HG03066 (cell line): ENCODE measurements around the gene CABP4.
A peak's percentile ranks its signal among the peaks of the same experiment; 100 is the strongest.

Source experiments
- ATAC-seq: cut with Tn5 transposase; IDR thresholded peaks from one replicate; pipeline ENCODE4 v1.9.1; 2021; ENCODE audit warnings: low read depth; ENCODE audit not compliant: unreplicated experiment

The CABP4 gene

DNA sequence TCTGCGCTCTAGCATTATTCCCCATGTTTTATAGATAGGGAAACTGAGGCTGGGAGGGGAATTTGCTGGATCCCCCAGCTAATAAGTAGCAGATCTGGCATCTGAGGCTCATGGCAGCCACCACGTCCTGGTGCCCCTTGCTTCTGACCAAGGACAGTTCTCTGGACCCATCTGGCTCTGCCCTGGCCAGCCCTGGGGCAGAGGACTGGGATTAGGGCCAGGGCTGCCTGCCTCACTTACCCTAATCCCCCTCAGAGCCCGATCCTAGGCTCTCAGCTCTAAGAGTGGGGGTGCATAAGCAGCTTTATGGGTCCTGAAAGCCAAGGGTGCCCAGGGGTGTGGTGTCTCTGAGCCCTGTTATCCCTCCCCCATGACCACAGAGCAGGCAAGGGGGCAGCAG is at the start of gene CABP4:
Gene CABP4, plus strand, starts transcription at position 301 of the 400 bp plus-strand sequence. Its CDS starts 70 bp downstream, at position 371.
- no peak for ATAC-seq

DNA sequence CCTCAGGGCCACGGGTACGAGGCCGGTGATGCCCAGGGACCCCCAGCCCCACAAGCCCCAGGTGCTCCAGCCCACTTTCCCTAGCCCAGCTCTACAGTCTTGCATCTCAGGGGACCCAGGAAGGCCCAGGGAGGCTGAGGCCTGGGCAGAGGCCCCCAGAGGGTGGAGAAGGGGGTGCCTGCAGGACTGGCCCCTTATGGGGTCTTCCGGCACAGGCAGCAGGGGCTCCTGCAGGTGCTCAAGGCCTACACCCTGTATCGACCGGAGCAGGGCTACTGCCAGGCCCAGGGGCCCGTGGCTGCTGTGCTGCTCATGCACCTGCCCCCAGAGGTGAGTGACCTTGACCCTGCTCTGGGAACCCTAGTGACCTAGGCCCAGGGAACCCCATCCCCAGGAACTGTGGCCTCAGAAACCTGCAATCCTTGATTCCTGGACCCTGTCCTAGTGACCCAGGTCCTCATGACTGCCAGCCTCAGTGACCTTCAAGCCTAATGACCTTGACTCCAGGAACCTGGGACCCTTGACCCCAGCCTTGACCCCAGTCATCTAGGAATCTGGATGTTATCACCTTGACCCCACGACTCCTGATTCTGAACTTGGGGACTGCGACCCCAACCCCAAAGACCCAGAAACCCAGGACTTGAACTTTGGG is 49.3 kb upstream of the CABP4 start:
- no peak for ATAC-seq

DNA sequence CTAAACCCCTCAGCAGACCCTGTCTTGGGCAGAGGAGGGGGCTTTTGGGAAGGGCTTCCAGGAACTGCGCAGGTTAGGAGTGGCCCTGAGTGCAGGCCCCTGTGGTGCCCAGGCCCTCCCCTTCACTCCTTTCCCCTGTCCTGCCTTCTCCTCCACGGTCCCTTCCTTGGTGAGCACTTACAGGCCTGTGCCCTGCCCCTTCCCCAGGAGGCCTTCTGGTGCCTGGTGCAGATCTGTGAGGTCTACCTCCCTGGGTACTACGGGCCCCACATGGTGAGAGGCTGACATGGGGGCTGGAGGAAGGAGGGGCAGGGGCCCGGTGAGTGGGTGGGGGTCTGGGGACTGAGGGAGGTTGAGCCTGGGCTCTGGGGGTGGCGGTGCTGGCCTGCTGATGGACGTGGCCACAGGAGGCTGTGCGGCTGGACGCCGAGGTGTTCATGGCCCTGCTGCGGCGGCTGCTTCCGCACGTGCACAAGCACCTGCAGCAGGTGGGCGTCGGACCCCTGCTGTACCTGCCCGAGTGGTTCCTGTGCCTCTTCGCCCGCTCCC is 48.7 kb upstream of the CABP4 start:
- ATAC-seq = no peak

DNA sequence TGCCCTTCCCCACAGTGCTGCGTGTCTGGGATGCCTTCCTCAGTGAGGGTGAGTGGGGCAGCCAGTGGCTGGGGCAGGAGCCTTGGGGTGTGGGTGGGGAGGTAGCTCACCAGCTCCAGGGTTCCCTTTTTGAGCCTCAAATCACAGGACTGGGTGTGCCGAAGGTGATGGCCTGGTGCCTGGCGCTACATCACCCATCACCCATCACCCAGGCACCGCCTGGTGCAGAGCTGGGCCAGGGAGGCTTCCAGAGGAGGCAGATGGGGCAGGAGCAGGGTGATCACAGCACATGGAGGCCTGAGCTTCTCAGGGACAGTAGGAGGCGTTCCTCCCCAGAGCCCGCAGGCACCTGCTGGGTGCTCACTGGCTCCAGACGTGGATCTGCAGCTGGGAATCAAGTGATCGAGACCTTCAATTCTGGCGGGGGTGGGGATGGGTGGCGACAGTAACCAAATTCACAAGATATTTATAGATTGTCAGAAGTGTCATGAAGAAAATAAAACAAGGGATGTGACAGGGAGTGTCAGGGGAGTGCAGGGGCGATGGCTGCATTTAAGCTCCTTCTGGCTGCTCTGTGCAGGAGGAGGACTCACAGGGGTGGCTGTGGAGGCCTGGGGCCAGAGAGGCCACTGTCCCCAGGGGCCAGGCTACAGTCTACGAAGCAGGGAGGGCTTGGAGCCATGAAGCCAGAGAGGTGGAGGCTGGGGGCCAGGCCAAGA is 48.0 kb upstream of the CABP4 start:
- ATAC-seq = no peak

DNA sequence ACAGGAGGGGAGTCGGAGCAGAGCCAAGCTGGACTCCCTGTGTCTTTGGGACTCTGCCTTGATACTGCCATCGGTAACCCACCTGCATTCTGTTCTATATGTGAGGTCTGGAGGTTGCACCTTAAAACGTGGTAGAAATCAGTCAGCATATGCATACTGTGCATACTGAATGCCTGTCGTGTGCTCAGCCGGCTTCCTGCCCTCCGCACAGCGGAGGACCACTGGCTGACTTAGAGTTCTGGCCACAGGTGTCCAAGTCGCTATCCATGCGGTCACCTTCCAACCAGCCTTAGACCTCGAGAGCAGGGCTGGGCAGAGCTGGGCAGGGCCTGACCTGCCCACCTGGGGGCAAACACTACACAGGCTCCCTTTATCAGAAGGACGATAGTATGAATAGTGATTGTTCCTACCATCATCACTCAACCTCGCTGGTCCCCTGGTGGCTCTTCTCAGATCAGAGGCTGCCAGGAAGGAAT is 47.4 kb upstream of the CABP4 start:
- ATAC-seq = no peak

DNA sequence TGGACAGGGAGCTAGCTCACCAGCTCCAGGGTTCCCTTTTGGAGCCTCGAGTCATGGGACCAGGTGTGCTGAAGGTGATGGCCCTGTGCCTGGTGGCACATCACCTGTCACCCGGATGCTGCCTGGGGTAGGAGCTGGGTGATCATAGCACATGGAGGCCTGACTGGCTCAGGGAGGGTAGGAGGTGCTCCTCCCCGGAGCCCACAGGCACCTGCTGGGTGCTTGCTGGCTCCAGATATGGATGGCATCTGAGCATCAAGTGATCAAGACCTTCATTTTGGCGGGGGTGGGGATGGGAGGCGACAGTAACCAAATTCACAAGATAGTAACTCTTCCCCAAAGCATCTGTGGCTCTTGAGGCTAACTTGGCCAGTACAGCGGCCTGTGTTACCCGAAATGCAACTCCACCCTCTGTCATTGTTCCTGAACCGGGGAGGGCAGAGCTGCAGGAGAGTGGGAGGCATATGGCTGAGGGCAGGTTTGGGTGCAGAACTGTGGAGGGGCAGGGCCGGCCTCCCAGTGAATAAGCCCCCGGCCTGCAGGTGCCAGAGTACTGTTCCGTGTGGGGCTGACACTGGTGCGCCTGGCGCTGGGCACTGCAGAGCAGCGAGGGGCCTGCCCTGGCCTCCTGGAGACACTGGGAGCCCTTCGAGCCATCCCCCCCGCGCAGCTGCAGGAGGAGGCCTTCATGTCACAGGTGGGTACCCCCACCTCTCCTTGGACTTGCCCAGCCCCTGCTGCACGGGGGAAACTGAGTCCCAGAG is 46.5 kb upstream of the CABP4 start:
- no peak for ATAC-seq

DNA sequence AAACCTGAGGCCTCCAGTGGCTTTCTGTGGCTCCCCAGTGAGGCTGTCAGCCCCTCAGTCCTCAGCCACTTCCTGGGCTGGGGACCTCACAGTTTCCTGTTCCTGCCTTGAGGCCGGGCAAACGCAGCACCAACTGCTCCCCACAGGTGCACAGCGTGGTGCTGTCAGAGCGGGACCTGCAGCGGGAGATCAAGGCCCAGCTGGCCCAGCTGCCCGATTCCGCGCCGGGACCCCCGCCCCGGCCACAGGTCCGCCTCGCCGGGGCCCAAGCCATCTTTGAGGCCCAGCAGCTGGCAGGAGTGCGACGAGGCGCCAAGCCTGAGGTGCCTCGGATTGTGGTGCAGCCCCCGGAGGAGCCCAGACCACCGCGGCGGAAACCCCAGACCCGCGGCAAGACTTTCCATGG is 45.9 kb upstream of the CABP4 start:
- ATAC-seq = peak; percentile 58

DNA sequence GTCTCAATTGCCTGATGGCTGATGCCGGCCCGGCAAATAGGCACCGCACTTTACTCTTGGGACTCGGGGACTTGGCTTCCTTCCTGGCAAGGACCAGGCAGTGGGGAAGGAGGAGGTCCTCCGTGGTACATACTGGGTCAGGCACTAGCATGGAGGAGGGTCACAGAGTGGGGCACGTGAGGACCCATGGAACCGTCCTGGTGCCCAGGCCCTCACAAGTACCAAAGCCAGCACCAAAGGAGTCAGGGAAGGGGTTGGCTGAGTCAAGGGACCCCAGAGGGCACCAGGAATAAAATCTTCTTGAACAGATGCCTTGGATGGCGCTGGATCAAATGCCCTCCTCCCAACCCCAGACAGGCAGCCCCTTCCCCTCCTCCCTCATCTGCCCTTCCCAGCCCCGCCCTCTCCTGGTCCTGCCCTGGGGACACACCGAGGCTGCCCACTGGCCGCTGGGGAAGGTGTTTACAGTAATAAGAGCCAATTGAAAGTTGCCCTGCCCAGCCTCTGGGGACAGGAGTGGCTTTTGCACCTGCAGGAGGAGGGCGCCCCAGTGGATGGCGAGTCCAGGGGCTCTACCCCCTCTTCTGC is 45.3 kb upstream of the CABP4 start:
- no peak for ATAC-seq

DNA sequence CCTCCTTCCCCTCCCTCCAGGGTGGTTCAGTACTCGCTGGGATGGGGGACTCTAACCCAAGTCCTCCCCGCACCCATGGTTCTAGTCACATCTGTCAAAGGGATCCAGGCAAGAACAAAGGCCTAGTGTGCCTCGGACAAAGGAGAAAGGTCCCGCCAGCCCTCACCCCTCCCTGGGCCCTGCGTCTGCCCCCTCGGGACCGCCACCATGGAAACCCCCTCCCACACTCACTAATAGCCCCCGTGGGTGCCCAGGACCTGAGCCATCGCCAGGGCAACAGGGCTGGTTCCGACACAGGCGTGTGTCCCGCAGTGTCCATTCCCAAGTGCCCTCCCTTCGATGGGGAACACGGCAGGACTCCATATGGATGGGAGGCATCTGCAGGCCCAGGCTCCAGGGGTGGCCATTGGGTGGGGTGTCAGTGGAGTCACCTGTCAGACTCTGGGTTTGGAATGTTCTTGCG is 44.8 kb upstream of the CABP4 start:
- no peak for ATAC-seq

DNA sequence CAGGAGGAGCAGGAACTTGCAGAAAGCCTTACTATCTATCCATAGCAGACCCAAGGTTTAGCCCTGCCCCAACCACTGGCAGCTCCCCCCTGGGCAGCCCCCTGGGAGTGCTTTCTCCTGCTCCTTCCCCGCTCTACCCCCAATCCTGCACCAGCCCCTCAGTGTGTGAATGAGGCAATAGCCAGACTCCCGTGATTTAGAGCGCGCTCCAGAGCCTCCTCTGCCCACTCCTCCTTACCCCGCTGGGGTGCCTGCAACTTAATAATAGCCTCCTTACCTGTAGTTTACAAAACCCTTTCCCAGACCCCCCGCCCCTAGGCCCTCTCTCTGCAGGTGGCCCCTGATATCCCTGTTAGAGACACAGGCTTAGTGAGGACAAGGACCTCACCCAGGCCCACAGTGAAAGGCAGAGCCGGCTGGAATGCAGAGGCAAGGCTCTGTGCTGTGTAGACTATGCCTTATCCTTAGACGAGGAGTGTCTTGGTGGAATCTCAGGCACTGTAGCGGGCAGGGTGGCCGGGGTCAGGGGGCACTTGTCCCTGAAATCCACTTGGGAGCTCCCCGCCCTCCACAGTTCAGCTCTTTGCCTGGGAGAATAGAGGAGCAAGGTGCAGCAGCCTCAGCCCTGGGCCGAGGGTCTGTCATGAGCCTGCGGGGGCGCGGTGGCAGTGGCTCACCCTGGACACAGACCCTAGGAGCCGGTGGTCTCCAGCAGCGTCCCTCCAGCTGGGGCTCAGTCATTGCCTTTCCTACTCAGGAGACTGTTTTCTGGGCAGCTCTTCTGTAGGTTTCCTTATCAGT is 44.0 kb upstream of the CABP4 start:
- ATAC-seq = no peak

DNA sequence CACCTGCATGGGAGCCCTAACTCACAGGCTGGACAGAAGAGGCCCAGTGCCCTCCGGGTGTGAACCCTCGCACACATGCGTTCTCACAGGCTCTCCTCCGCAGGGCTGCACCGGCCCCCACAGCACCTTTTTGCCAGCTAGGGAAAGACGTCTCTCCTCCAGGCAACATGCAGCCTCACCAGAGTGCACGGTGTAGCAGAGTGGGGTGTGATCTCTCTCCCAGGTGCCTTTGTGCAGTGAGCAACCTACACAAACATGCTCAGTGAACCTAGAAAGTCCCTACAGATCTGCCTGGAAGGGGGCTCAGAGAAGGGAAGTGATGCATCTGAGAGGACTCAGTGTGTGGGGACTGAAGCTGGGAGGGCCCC is 43.4 kb upstream of the CABP4 start:
- no peak for ATAC-seq

DNA sequence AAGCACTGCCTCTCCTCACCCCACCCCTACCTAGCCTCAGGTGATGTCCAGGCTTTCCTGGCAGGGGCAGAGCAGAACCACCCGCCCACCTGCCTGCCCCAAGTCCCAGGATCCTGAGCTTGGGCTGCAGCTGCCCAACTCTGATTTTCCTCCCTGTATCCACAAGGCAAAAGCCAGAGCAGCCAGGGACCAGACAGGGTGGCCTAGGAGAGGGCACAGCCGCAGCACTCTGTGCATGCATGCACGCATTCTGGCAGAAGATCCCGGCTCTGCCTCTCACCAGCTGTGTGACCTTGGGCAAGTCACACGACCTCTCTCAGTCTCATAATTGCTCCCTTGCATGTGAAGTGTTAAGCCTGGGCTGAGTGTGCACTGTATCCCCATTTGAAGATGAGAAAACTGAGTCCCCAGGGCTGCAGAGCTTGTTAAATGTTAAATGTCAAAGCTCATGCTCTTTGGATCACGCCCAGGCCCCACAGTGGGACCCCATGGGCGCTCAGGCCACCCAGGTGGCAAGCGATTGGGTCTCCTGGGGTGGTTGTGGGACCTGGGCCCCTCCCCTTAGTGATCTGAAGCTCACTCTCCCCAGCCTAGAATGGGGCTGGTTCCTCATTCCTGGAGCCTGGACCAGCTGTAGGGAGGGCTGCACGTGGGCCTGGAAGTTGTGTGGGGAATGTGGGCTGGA is 42.5 kb upstream of the CABP4 start:
- ATAC-seq = no peak

DNA sequence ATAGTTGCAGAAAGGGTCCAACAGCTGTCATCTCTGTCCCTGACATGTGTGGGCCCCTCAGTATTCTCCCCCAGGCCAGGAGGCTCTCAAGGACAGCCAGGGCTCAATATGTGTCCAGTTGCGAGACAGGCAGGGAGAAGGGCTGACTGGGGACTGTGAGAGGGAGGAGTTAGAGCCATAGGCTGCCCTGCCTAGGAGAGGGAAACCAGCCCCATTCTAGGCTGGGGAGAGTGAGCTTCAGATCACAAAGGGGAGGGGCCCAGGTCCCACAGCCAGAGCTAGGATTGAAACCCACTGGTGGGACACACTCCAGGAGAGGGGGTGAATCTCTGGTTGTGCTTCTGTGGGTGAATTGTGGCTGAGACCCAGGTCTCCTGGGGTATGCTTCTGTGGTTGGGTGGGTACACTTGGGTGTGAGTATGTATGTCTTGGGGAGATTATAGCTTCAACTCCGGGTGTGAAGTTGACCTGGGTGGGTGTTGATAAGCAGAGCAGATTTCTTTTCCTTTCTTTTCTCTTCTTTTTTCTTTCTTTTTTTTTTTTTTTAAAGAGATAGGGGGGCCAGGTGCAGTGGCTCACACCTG is 41.8 kb upstream of the CABP4 start:
- no peak for ATAC-seq

DNA sequence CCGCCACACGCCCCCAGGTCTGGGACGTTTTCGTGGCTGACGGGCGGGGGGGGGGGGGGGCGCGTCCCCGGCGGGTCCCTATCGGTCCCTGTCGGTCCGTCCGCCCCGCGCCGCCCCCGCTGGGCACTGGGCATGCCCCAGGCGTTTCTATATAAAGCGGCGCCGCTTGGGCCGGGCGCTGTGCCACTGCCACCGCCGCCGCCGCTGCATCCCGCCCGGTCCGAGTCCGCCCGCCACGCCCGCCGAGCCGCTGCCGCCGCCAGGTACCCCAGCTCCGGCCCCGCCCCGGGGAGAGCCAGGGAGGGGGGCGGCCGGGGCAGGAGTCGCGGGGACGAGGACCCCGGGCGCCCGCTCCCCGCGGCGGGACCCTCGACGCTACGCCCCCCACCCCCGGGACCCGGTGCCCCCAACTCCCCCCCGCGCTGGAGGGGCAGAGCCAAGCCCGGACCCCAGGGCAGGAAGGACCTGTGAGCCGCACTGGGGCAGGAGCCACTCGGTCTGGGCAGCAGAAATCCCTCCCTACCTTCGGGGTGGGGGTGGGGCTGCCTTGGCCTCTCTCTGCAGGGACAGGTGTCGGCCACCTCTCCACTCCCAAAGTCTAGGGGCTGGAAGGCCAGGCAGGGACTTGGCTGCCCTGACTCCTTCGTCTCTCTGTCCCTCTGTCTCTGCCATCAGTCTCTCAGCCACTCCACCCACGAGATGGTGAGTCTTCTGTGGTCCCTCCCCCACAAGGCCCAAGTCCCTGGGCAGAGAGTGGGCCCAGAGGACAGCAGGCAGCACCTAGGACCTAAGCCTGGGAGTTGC is 39.5 kb upstream of the CABP4 start, which contains the start of gene CARNS1:
Gene CARNS1, plus strand, starts transcription at position 178 of the 804 bp plus-strand sequence. Its CDS starts 522 bp downstream, at position 700.
- no peak for ATAC-seq

DNA sequence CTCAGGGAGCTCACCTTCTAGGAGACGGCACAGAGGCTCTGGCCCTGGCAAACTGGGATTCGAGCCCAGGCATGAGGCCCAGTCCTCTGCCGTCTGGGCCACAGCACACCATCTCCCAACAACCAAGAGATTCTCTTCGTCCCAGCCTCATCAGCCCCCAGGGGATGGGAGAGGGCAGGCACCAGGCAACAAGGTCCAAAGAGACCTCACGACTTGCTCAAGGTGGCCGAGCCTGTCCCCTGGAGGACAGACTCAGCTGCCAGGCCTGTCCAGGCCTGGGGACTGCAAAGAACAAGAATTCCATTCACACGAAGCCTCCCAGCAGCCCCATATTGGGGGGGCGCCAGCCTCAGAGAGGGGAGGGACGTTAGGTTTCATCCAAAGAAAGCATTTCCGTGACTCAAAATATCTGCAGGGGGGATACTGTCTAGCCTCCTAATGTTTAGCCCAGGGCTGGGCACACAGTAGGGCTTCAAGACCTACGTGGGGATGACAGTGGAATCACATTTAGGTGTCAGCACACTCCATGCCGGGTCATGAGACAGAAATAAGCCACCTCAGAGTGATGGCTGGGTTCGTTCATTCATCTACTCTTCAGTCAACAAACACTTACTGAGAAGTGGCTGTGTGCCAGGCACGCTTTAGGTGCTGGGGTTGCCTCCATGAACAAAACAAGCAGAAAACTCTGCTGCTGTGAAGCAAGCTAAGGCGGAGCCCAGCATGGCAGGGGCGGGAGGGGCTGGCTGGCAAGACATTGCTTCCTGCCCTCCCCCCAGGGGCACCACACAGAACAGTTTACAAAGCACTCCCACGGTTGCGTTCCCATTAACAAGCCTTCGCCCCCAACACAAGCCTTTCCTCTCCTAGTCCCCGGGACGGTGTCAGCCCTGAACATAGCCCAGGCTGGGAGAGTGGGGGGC is 38.5 kb upstream of the CABP4 start:
- ATAC-seq = no peak

DNA sequence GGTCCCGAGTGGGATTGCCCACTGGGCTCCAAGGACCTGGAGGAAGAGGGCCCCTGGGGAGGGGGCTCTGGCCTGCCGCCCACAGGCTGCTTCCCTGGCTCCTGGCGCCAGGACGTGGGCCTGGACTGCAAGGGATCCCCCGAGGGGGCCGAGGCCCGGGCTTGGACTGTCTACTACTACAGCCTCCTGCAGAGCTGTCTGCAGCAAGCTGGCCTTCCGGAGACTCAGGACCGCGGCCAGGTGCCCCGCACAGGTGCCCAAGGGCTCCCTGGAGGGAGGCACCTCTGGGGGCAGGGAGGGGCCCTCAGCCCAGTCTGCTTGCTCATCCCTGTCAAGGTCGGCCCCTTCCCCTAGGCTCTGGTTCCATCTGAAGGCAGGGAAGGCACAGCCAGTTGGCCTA is 37.7 kb upstream of the CABP4 start:
- ATAC-seq = no peak
